Measurements from ENCODE around the gene CTNNA3. TPM values are rescaled to one million over a fixed set of nuclear protein-coding genes. Genes with fewer than 3 reads are reported as not detected.
"Not testable (repeated sequence)": the region's sequence is repeated elsewhere in the genome, so short reads cannot be mapped to it uniquely, and the experiment has no call there.

CTNNA3 gene
- total RNA-seq, 1 donor from 2014 or later = not detected

DNA sequence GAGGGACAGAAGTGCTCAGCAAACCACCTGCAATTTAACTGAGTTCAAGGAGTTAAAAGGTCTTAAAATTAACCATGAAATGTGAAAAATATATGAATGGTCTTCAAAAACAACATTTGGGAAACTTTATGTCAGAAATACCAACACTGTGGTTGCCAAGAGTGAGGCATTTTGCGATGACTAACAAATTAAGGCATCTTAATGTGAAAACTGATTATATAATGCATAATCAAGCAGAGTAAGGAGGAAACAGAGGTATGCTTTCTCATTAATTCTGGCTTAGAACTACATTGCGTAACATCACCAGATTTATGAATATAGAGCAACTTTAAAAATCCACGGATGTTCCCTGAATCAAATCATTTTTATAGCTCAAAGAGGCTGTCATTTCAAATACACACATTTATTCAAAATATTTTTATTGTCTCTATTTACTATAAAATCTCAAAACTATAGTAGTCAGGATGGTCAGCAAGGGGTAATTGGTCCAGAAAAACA is 434.6 kb downstream of the CTNNA3 start:
- DNase-seq (ENCODE audit: extremely low read depth, low read depth, low spot score) = no peak

DNA sequence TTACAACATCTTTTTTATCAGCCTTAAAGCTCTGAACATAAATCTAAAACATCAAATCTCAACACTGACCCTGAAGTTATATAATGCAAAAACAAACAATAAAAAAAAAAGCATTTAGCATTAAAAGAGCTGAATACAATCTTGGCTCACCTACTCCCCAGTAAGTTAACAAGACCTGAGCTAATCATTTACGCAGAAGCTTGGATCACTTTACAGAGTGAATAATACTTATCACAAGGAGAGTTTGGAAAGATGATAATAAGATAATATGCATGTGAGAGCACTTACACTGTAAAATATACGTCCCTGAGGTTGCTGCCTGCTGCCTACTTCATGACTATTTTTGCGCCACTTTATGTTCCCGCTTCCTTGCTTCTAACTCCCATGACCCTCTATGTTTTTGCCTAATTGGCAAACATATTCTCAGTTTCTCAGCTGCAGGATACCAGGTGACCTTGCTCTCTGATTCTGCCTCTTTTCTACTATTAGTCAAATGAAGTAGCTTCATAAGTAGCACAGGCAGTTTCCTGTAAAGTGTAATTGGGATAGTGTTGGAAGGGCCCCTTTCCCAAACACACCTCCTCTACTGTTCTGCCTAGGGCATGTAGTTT is 436.6 kb downstream of the CTNNA3 start:
- DNase-seq (ENCODE audit: extremely low read depth, low read depth, low spot score) = no peak

DNA sequence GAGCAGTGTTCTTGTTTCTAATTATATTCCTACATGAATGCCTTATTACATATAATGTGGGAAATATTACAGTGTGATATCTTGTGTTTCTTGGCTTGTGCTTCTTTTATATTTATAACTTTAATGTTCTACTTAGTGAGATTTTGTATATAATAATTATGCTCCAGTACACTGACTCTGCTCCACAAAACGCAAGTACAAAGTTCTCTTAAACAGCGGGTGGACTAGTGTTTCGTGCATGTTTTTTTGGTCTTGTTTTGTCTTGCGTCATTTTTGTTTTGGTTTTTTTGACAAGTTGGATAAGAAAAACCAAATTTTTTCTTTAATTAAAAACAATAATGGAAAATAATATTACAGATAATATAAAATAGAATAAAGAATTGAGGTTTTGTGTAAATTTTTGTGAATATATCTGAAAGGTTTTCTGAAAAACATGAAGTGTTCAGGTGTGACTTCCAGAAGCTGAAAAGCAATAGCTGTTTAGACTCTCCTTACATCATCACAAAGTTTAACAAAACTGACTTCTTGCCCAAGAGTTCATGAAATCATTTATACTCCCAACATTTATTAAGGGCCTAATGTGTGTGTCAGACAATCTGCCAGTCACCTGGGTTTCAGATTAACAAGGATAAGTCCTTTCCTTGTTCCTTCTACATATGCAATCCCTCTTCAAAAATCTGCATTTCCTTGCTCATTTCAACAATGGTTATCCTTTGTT is 438.4 kb downstream of the CTNNA3 start:
- DNase-seq (ENCODE audit: extremely low read depth, low read depth, low spot score) = no peak

DNA sequence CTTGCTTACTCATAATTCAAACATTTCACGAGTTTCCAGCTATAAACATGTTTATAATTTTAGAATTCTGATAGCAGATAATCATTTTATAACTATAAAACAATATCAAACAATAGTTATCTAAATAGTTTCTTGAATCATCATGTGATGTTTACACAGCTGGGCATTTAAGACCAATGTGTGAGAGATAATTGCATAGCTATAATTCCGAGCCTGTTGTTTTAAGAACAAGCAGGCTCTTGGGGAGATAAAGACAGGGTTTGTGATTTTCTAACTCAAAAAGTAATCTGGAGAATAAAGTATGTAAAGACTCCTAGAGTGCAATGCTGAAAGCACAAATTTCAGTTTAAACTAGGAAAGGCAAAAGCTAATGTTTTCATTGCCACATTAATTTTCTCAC is 439.0 kb downstream of the CTNNA3 start:
- DNase-seq (ENCODE audit: extremely low read depth, low read depth, low spot score) = no peak

DNA sequence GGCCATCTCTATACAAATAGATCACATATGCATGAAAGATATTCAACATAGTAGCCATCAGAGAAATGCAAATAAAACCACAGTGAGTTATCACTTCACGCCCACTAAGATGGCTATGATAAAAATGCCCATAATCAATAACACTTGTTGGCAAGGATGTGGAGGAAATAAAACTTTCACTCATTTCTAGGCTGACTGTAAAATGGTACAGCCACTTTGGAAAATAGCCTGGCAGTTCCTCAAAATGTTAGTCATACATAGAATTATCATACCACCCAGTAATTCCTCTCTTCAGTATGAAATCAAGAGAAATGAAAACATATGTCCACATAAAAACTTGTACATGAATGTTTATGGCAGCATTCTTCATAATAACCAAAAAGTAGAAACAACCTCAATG is 445.3 kb downstream of the CTNNA3 start:
- DNase-seq (ENCODE audit: extremely low read depth, low read depth, low spot score) = no peak

DNA sequence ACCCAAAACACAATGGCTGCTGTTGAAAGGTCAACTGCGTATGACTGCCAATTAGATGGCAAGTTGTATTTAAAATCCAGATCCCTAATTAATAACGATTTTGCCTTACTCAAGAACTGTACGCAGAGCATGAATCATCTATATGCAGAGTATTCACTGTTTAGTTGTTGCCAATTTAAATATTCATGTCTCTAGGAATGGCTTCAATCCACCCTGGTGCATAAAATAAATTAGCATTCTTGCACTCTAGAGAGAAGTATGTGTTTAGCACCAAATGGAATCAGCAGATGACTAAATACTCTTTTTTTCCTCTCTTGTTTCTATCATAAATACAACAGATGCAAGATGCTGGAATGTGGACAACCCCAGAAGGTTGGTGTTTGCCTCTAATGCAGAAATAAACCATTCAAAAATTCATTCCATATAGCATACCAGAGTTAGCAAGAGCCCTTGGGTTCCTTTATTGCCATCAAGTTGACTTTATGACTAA is 449.9 kb downstream of the CTNNA3 start:
- DNase-seq (ENCODE audit: extremely low read depth, low read depth, low spot score) = no peak

DNA sequence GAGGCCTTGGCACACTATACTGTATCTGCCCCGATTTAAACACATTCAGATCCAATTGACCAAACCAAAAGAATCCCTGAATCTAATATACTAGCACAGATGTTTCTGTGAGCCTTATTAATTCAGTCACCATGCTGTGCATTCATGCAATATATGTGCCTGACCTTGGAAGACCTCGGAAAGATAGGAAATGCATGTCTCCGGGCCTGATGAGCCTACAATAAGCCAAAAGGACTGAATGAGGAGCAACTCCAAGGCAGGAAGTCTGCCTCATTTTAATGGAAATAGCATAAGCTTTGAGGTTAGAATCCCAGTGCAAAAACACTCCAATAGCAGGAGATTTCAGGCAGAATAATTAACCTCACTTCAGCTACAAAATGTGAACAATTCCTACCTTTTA is 453.5 kb downstream of the CTNNA3 start:
- DNase-seq (ENCODE audit: extremely low read depth, low read depth, low spot score) = no peak

DNA sequence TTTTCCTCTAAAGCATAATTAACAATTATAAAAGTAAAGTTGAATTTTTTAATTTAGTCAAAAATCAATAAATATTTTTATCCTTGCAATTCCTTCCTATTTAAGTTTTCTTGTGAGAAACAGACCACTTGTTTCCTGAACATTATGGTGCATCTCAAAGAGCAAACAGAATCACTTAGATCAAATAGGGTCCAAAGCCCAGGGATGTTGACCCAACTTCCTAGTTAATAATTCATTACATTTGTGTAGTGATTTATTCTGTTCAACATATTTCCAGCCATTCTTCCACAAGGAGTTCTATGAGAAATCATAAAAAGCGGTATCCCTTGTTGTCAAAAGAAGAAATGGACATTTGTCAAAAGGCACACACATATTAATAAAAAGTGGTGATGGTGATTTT is 454.5 kb downstream of the CTNNA3 start:
- DNase-seq (ENCODE audit: extremely low read depth, low read depth, low spot score) = no peak

DNA sequence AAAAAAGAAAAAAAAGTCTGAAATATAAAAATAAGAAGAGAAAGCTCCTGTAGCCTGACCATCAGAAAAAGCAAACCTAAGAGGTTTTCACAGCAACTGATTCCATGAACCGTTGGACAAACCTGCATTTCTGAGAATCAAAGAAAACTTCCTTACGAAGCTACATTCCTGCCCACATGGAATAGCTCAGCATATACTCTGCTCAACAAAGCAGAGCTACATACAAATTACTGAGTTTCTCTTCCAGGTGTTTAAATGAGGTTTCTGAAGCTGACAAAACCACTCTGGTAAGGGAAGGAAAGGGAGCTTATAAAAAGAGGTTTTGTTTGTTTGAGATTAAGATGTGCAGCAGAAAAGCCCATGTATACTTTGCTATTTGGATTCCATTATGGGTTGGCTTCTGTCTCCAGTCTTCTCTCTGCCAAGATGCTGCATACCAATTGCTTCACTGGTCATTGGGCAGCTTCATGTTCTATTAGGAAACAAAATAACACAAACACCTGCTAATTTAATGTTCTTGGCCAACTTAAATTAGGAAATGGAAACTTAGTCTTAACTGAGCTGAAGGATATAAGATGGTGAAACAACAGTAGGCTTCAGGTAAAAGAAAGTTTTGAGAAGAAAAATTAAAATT is 456.0 kb downstream of the CTNNA3 start:
- no peak for DNase-seq (ENCODE audit: extremely low read depth, low read depth, low spot score)

DNA sequence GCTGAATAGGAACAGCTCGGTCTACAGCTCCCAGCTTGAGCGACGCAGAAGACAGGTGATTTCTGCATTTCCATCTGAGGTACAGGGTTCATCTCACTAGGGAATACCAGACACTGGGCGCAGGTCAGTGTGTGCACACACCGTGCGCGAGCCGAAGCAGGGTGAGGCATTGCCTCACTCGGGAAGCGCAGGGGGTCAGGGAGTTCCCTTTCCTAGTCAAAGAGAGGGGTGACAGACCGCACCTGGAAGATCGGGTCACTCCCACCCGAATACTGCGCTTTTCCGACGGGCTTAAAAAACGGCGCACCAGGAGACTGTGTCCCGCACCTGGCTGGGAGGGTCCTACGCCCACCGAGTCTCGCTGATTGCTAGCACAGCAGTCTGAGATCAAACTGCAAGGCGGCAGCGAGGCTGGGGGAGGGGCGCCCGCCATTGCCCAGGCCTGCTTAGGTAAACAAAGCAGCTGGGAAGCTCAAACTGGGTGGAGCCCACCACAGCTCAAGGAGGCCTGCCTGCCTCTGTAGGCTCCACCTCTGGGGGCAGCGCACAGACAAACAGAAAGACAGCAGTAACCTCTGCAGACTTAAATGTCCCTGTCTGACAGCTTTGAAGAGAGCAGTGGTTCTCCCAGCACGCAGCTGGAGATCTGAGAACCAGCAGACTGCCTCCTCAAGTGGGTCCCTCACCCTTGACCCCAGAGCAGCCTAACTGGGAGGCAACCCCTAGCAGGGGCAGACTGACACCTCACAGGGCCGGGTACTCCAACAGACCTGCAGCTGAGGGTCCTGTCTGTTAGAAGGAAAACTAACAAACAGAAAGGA is 465.1 kb downstream of the CTNNA3 start:
- DNase-seq (ENCODE audit: extremely low read depth, low read depth, low spot score) = not testable (repeated sequence)

DNA sequence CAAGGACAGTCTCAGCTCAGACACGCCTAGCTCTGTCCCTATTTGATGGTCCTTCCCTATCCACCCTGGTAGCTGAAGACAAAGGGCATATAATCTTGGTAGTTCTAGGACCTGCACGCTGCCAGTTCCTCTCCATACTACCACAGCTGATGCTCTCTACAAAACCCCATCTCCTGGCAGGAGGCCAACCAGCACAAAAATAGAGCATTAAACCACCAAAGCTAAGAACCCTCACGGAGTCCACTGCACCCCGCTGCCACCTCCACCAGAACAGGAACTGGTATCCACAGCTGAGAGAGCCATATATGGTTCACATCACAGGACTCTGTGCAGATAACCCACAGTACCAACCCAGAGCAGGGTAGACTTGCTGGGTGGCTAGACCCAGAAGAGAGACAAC is 470.8 kb downstream of the CTNNA3 start:
- no peak for DNase-seq (ENCODE audit: extremely low read depth, low read depth, low spot score)

DNA sequence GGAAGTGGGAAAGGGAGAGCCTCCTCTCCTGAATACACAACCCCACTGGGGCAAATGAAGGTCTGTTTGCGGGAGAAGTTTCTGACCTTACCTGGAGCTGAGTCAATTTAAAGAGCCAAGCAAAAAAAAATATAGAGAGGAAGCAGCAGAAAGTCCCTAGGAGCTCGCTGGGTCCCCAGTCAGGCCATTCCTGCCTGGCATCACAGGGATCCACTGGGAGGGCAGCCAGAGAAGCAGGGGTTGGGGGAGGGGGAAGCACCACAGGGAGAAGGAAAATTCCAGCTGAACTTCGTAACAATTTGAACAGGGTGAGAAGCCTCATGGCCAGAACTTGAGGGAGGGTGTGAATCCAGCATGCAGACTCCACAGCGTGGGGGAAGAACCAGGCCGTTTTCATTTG is 471.4 kb downstream of the CTNNA3 start:
- DNase-seq (ENCODE audit: extremely low read depth, low read depth, low spot score) = no peak

DNA sequence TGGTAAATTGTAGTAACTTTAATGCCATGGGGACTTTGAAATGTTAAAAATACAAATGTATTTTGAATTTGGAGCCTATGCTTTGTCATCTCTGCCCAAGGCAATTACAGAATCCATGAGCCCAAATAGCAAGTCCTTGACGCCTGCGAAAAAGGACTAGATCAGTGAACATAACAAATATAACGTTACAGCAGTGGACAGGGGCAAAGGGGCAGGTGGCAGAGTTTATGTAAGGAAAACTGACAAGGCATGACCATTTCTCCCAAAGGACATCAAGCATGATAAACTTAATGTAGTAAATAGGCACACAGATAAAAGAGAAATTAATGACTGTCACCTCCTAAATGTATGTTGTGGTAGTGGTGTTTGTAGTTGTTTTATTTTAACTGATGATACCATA is 473.1 kb downstream of the CTNNA3 start:
- DNase-seq (ENCODE audit: extremely low read depth, low read depth, low spot score) = no peak

DNA sequence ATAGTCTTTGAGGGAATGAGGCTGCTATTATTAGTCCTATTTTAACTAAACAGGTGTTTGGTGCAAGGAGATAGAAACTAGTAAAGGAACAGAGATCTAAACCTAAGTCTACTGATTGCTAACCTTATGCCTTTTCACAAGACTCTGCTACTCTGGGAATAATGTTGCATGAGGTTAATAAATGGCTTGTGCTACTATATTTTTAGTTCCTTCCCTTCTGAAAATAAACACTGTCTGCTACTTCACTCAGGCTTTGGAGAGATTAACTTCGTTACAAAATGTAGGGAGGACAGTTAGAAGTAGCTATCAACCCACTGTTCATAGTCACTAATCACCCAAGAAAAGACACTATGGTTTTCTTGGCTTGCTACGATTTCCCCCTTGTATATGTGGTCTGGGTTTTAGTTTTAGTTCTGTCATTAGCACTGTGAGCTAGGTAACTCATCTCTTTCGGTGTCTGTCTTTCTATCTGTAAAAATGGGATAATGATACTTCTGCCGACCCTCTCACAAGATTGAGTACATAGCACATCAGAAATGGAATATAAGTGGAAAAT is 474.0 kb downstream of the CTNNA3 start:
- no peak for DNase-seq (ENCODE audit: extremely low read depth, low read depth, low spot score)

DNA sequence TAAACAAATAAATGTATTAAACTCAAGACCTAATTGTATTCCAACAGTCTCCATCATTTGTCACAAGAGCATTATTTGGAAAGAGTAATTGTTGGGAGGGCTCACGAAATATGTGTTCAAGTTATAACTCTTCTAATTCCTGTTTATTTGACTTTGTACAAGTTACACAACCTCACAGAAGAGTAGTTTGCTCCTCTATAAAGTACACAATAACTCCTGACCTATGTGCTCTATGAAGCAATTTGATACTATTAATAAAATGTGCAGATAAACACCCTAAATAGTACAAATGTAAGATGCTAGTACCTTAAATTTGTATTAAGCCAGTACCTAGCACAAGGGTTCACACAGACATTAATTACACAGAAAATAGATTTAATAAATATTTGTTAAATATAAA is 484.3 kb downstream of the CTNNA3 start:
- no peak for DNase-seq (ENCODE audit: extremely low read depth, low read depth, low spot score)

DNA sequence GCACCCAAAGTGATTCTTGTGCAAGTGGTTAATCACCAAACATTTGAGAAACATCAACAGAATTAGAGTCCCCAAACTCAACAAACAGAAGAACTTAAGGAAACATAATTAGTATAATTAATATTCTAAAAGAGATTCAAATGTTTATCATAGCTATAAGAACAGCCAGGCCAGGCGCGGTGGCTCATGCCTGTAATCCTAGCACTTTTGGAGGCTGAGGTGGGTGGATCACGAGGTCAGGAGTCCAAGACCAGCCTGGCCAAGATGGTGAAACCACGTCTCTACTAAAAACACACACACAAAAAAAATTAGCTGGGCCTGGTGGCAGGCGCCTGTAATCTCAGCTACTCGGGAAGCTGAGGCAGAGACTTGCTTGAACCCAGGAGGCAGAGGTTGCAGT is 488.1 kb downstream of the CTNNA3 start:
- not testable (repeated sequence) for DNase-seq (ENCODE audit: extremely low read depth, low read depth, low spot score)

DNA sequence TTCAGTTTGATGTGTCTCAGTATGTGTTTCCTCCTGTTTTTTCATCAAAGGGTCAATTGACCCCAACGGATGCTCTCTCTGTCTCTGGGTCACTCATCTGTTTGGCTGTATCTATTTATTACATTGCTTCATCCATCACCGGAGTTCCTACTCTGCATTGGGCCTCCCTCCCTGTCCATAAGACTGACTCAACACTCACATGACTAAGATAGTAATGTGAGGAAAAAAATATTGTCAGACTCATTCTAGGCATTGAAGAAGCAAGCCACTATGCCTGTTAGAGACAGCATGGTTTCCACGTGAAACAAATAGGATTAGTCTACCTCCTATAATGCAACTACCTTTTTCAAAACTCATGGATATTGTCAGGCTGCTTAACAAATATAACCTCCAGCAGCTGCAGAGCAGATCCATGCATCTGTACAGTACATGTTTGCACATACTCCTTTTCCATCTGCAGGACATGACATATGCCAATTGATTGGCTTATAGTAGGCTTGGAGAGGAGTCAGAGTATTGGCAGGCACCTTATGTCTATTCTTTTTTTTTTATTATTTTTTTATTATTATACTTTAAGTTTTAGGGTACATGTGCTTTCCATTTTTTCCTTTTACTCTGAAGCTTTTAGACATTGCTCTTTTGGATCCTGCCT is 495.0 kb downstream of the CTNNA3 start:
- no peak for DNase-seq (ENCODE audit: extremely low read depth, low read depth, low spot score)

DNA sequence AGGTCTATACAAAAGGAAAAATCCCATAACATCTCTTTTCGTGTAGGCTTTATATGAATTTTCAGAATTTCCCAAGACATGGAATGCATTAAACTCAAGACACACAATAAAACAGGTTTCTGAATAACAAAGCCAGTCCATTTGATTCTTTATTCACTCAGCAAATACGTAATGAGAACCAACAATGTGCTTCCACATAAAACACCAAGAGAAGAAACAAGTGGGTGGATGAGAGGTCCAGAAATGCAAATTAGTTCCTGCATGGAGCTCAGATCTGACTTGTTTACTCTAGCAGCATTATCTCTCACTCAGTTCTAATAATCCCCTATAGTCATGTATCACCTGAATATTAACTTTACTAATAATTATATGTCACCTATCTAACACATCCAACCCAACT is 520.6 kb downstream of the CTNNA3 start:
- DNase-seq (ENCODE audit: extremely low read depth, low read depth, low spot score) = no peak

DNA sequence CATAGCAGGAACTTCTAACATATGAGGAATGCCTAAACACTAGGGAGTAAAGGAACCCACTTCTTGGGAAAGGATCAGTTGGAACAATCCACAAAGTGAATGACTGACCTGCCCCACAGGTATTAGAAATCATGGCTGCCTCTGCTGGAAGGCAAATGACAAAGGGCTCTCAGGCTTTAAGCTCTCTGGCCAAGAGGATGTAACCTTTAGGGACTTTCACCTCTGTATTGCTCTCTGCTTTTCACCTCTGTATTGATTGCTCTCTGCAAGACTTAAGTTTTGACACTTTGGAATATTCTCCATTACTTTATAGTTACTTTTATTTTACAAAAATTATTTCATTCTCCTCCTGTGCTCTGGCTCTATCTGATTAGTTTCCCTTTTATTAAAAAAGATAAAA is 522.2 kb downstream of the CTNNA3 start:
- DNase-seq (ENCODE audit: extremely low read depth, low read depth, low spot score) = no peak

DNA sequence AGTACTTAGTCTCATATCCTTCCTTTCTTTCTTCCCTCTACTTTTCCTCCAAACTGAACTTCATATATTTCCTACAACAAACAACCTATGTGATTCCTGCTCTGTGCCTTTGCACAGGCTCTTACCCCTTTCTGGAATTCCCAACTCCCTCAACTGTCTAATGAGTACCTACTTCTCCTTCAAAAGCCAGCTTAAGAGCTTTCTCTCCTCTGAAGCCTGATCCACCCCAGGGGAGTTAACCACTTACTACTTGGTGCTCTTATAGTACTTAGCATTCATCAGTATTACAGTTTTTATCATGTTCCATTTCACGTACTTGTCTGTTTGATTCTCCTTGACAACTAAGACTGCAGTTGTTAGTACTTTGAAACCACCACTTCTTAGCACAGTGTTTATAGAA is 524.0 kb downstream of the CTNNA3 start:
- DNase-seq (ENCODE audit: extremely low read depth, low read depth, low spot score) = no peak
